Keratinocyte (primary cell): Measurements from ENCODE around the gene OLIG1. TPM values are rescaled to one million over a fixed set of nuclear protein-coding genes. Genes with fewer than 3 reads are reported as not detected.

ENCODE experiments used
- DNase-seq: peaks from one replicate; pipeline ENCODE4 v3.0.0-alpha.2; 2011; ENCODE audit warnings: low read depth, missing footprints, low spot score
- FAIRE-seq: peaks from 2 replicates; lab custom pipeline; 2011; peaks lifted over from hg19 to GRCh38; lab: Jason Lieb, UNC
- H2AFZ ChIP-seq: 2 replicates; pipeline ENCODE4 v1.6.0; 2012; ENCODE audit warnings: low read length, control low read depth, inconsistent platforms; ENCODE audit not compliant: control insufficient read depth
- H3K27ac ChIP-seq: 2 replicates; pipeline ENCODE4 v1.5.1; 2011; ENCODE audit warnings: low read length; ENCODE audit not compliant: control insufficient read depth, insufficient read depth
- H3K27me3 ChIP-seq: 3 replicates; pipeline ENCODE4 v1.6.0; 2011; ENCODE audit warnings: low read length; ENCODE audit not compliant: control insufficient read depth, insufficient read depth; ENCODE audit errors: extremely low read depth
- H3K36me3 ChIP-seq, 2 experiments: 2 replicates in 1 of 2; 3 replicates in 1 of 2; pipeline ENCODE4 v1.5.1; 2011; ENCODE audit warnings: low read length in 2 of 2, mild to moderate bottlenecking in 1 of 2; ENCODE audit not compliant: control insufficient read depth in 2 of 2, insufficient read depth in 2 of 2; ENCODE audit errors: extremely low read depth in 1 of 2
- H3K4me1 ChIP-seq: 3 replicates; pipeline ENCODE4 v1.5.1; 2011; ENCODE audit warnings: low read length; ENCODE audit not compliant: control insufficient read depth, insufficient read depth; ENCODE audit errors: extremely low read depth
- H3K4me2 ChIP-seq: 3 replicates; pipeline ENCODE4 v1.6.0; 2011; ENCODE audit warnings: low read depth, low read length; ENCODE audit not compliant: control insufficient read depth, insufficient read depth; ENCODE audit errors: extremely low read depth
- H3K4me3 ChIP-seq, 3 experiments: fragments of 200-600 bp in 1 of 3; sonication (generic) in 1 of 3; 2 replicates in 2 of 3; 3 replicates in 1 of 3; pipeline ENCODE4 v1.5.1; 2011 to 2016; ENCODE audit warnings: low read length in 3 of 3, mild to moderate bottlenecking in 3 of 3, control low read depth in 2 of 3, inconsistent platforms in 1 of 3, low read depth in 1 of 3, mixed read lengths in 1 of 3, mixed run types in 1 of 3, moderate library complexity in 1 of 3; ENCODE audit not compliant: control insufficient read depth in 2 of 3, insufficient read depth in 2 of 3; ENCODE audit errors: extremely low read depth in 1 of 3
- H3K79me2 ChIP-seq: 2 replicates; pipeline ENCODE4 v1.6.0; 2012; ENCODE audit warnings: low read length; ENCODE audit not compliant: control insufficient read depth, insufficient read depth
- H3K9ac ChIP-seq: 3 replicates; pipeline ENCODE4 v1.6.0; 2011; ENCODE audit warnings: low read length; ENCODE audit not compliant: control insufficient read depth, insufficient read depth; ENCODE audit errors: extremely low read depth
- H3K9me1 ChIP-seq: 3 replicates; pipeline ENCODE4 v1.6.0; 2011; ENCODE audit warnings: low read length; ENCODE audit not compliant: control insufficient read depth, insufficient read depth; ENCODE audit errors: extremely low read depth
- H3K9me3 ChIP-seq: 2 replicates; pipeline ENCODE4 v1.5.1; 2012; ENCODE audit warnings: low read depth, low read length; ENCODE audit not compliant: control insufficient read depth
- H4K20me1 ChIP-seq: 3 replicates; pipeline ENCODE4 v1.6.0; 2011; ENCODE audit warnings: low read length; ENCODE audit not compliant: control insufficient read depth, insufficient read depth; ENCODE audit errors: extremely low read depth
- EZH2 ChIP-seq: IDR thresholded peaks from one replicate; pipeline ENCODE4 v1.6.1; 2012; ENCODE audit warnings: inconsistent platforms, mild to moderate bottlenecking, low read length, moderate library complexity
- dilution Hi-C: fragments of 300-500 bp; cut with MboI; formaldehyde crosslinking; loops from one replicate; pipeline ENCODE4 v1.7.0; 2020; ENCODE audit warnings: low sequenced_read_pairs; ENCODE audit not compliant: extremely low pct_ligation_motif_present
- polyA plus RNA-seq, 5 experiments: library from polyadenylated mRNA; depleted of rRNA in 3 of 5; stranded (reverse) in 3 of 5; stranded (forward) in 1 of 5; unstranded in 1 of 5; fragments of >200 nt; gene quantifications; 1 replicate in 1 of 5; 2 replicates in 3 of 5; 3 replicates in 1 of 5; pipeline versions ENCODE4 v1.2.1 to v1.2.3, GENCODE V29; 2011 to 2012; ENCODE audit warnings: missing spikeins in 2 of 5, low read depth in 1 of 5, low replicate concordance in 1 of 5
- TF ChIP-seq, protein P1 (sequence below), 3 experiments: IDR thresholded peaks in 1 of 3; conservative IDR thresholded peaks in 1 of 3; optimal IDR thresholded peaks in 1 of 3; 2 replicates in 2 of 3; 3 replicates in 1 of 3; pipeline versions ENCODE3 to v1.5.1; 2011; ENCODE audit warnings: low read length in 3 of 3, mild to moderate bottlenecking in 3 of 3, moderate library complexity in 2 of 3, control low read depth in 1 of 3, inconsistent platforms in 1 of 3; ENCODE audit not compliant: insufficient read depth in 2 of 3; ENCODE audit errors: extremely low read depth in 1 of 3

The OLIG1 gene
- polyA plus RNA-seq, 1 donor (not counting 4 experiments of a cell fraction or from before 2014, with no cell fraction given), result not detected

DNA sequence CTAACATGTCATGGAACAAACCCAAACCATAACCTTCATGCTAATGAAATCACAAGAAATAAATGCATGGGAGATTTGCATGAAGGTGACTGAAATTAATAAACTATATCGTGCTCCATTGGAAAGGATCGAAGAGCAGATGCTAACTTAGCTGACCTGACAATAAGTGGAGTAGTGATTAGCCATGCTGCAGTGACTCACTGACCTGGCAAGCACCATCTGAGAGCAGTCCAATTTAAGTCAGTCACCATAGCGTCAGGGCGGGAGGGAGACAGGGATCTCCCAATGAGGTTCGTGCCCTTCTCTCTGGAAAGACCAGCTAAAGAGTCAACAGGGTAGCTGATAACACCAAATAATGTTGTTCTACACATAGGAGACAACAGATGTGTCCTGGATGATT lies 22.7 kb upstream of the OLIG1 start:
- Histone ChIP-seq H3K9me1 (no peaks in the 10 kb centered on the region), H3K4me3 (no peak overlapping the region), H3K4me1 (peaks cover 8% of the 10 kb centered on the region), H4K20me1 (no peaks in the 10 kb centered on the region), H3K4me2 (no peak overlapping the region), H3K79me2 (no peaks in the 10 kb centered on the region), H3K36me3 (no peaks in the 10 kb centered on the region), H3K9me3 (no peaks in the 10 kb centered on the region), H2AFZ (no peak overlapping the region), H3K27me3 (peaks cover 16% of the 10 kb centered on the region), H3K27ac (no peak overlapping the region), H3K9ac (no peak overlapping the region)
- FAIRE-seq (no peak), DNase-seq (no peak)
- dilution Hi-C loops, result no loop called here
- no peak for TF ChIP-seq EZH2
- TF ChIP-seq, protein P1, sequence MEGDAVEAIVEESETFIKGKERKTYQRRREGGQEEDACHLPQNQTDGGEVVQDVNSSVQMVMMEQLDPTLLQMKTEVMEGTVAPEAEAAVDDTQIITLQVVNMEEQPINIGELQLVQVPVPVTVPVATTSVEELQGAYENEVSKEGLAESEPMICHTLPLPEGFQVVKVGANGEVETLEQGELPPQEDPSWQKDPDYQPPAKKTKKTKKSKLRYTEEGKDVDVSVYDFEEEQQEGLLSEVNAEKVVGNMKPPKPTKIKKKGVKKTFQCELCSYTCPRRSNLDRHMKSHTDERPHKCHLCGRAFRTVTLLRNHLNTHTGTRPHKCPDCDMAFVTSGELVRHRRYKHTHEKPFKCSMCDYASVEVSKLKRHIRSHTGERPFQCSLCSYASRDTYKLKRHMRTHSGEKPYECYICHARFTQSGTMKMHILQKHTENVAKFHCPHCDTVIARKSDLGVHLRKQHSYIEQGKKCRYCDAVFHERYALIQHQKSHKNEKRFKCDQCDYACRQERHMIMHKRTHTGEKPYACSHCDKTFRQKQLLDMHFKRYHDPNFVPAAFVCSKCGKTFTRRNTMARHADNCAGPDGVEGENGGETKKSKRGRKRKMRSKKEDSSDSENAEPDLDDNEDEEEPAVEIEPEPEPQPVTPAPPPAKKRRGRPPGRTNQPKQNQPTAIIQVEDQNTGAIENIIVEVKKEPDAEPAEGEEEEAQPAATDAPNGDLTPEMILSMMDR (optimal IDR thresholded peaks at IDR 0.05 in 1 of 3, IDR thresholded peaks at IDR 0.05 in 1 of 3, conservative IDR thresholded peaks at IDR 0.05 in 1 of 3; ENCODE audit: extremely low read depth in 1 of 3, insufficient read depth in 2 of 3, low read length in 3 of 3), result no peak

GRCh38 chr21:33051925-33052324 lies 18.0 kb upstream of the OLIG1 start:
- TF ChIP-seq, protein P1 (optimal IDR thresholded peaks at IDR 0.05 in 1 of 3, IDR thresholded peaks at IDR 0.05 in 1 of 3, conservative IDR thresholded peaks at IDR 0.05 in 1 of 3; ENCODE audit: extremely low read depth in 1 of 3, insufficient read depth in 2 of 3, low read length in 3 of 3), result no peak
- no peak for TF ChIP-seq EZH2
- Histone ChIP-seq H4K20me1 (no peaks in the 10 kb centered on the region), H2AFZ (no peak overlapping the region), H3K9me1 (no peaks in the 10 kb centered on the region), H3K4me3 (no peak overlapping the region), H3K9ac (no peak overlapping the region), H3K4me1 (no peaks in the 10 kb centered on the region), H3K27ac (no peak overlapping the region), H3K27me3 (peaks cover 19% of the 10 kb centered on the region), H3K9me3 (no peaks in the 10 kb centered on the region), H3K36me3 (no peaks in the 10 kb centered on the region), H3K79me2 (no peaks in the 10 kb centered on the region), H3K4me2 (no peak overlapping the region)
- no peak for FAIRE-seq
- no peak for DNase-seq
- dilution Hi-C loops, result no loop called here
